Right lobe of liver (tissue), 4 donors: ENCODE measurements around the gene KLF12.

Experiments used
- CTCF ChIP-seq, 4 donors: fragments of 200-600 bp in 3 of 4; fragments of 450-650 bp in 1 of 4; IDR thresholded peaks; one replicate each; pipeline versions ENCODE4 v1.5.1 to v1.8.0; 2016 to 2022; ENCODE audit warnings: antibody characterized with exemption in 4 of 4, mild to moderate bottlenecking in 2 of 4
- POLR2A ChIP-seq: fragments of 450-650 bp; IDR thresholded peaks from one replicate; pipeline ENCODE4 v1.6.1; 2017; ENCODE audit warnings: antibody characterized with exemption, mild to moderate bottlenecking
- donor health status: DM: no; HTN: no; CAD: no.
- donor health status: DM: no; HTN: no; CAD: no.
- donor health status: DM: no; HTN: yes; CAD: no.

- TF ChIP-seq CTCF (IDR thresholded peaks at IDR 0.05): no peak
- TF ChIP-seq POLR2A: no peak
Measured at GRCh38 chr13:74182491-74182890, 48.3 kb upstream of the KLF12 start.
